WTC11 (cell line): Measurements from ENCODE around the gene BAG2. TPM values are rescaled to one million over a fixed set of nuclear protein-coding genes. Genes with fewer than 3 reads are reported as not detected.

Experiments used
- CDX4 ChIP-seq: fragments of 250-450 bp; sonication (Bioruptor Pico); IDR thresholded peaks from 2 replicates; pipeline ENCODE4 v1.9.0; 2021; ENCODE audit warnings: moderate library complexity, mild to moderate bottlenecking, inconsistent platforms, borderline replicate concordance
- ELF4 ChIP-seq: sonication (generic); formaldehyde crosslinking; IDR thresholded peaks from 2 replicates; pipeline ENCODE4 v1.8.1; 2022; ENCODE audit warnings: low read depth, mild to moderate bottlenecking, moderate library complexity, missing genetic modification reagents
- FOXP4 ChIP-seq: sonication (generic); formaldehyde crosslinking; IDR thresholded peaks from 2 replicates; pipeline ENCODE4 v1.8.0; 2022; ENCODE audit warnings: mild to moderate bottlenecking, missing genetic modification reagents
- HMGA2 ChIP-seq: fragments of 250-450 bp; sonication (Bioruptor Pico); IDR thresholded peaks from 2 replicates; pipeline ENCODE4 v1.4.0; 2021; ENCODE audit warnings: mild to moderate bottlenecking, moderate library complexity
- HMGXB4 ChIP-seq: sonication (generic); formaldehyde crosslinking; IDR thresholded peaks from 2 replicates; pipeline ENCODE4 v1.8.1; 2023; ENCODE audit warnings: mild to moderate bottlenecking, moderate library complexity, missing genetic modification reagents
- IRF1 ChIP-seq: sonication (generic); formaldehyde crosslinking; IDR thresholded peaks from 2 replicates; pipeline ENCODE4 v1.8.0; 2023; ENCODE audit warnings: missing genetic modification reagents
- MAX ChIP-seq: sonication (generic); formaldehyde crosslinking; IDR thresholded peaks from 2 replicates; pipeline ENCODE4 v1.8.0; 2022; ENCODE audit warnings: mild to moderate bottlenecking, missing genetic modification reagents
- NR1H2 ChIP-seq: sonication (generic); formaldehyde crosslinking; IDR thresholded peaks from 2 replicates; pipeline ENCODE4 v1.9.0; 2021; ENCODE audit warnings: mild to moderate bottlenecking, moderate library complexity, missing genetic modification reagents
- SMAD3 ChIP-seq: sonication (generic); formaldehyde crosslinking; IDR thresholded peaks from 2 replicates; pipeline ENCODE4 v1.8.0; 2022; ENCODE audit warnings: missing genetic modification reagents, mild to moderate bottlenecking, borderline replicate concordance
- SP1 ChIP-seq: sonication (generic); formaldehyde crosslinking; conservative IDR thresholded peaks from 2 replicates; pipeline ENCODE4 v1.8.1; 2022; ENCODE audit warnings: missing genetic modification reagents
- STAT6 ChIP-seq: sonication (generic); formaldehyde crosslinking; conservative IDR thresholded peaks from 2 replicates; pipeline ENCODE4 v1.8.1; 2023; ENCODE audit warnings: mild to moderate bottlenecking, low read depth, missing genetic modification reagents, moderate library complexity
- TP53 ChIP-seq: sonication (generic); formaldehyde crosslinking; IDR thresholded peaks from 2 replicates; pipeline ENCODE4 v1.8.1; 2023; ENCODE audit warnings: mild to moderate bottlenecking, missing genetic modification reagents
- ZBTB21 ChIP-seq: sonication (generic); formaldehyde crosslinking; IDR thresholded peaks from 2 replicates; pipeline ENCODE4 v1.8.1; 2023; ENCODE audit warnings: mild to moderate bottlenecking, missing genetic modification reagents, borderline replicate concordance
- ZNF232 ChIP-seq: sonication (generic); formaldehyde crosslinking; IDR thresholded peaks from 2 replicates; pipeline ENCODE4 v1.8.0; 2022; ENCODE audit warnings: mild to moderate bottlenecking, missing genetic modification reagents
- ZNF512 ChIP-seq: sonication (generic); formaldehyde crosslinking; IDR thresholded peaks from 2 replicates; pipeline ENCODE4 v1.8.1; 2022; ENCODE audit warnings: missing genetic modification reagents, borderline replicate concordance
- total RNA-seq: library from RNA; stranded (reverse); gene quantifications from 3 replicates; pipeline ENCODE4 v1.2.3, GENCODE V29; 2021

Gene BAG2
- total RNA-seq, 1 experiment from 2014 or later = 8.0 TPM

- TF ChIP-seq STAT6 = no peak
- TF ChIP-seq SP1 = peak; percentile 85
- peak; percentile 42; the same call in 1 of the 2 replicates for TF ChIP-seq ZNF232 (CRISPR knock-in tag)
- no peak for TF ChIP-seq IRF1 (CRISPR knock-in tag)
- TF ChIP-seq TP53 (CRISPR knock-in tag) = 0 out of 2 replicates have a peak, but pooled peaks have one; percentile 33
- TF ChIP-seq ZBTB21 (CRISPR knock-in tag) = peak; percentile 62; the same call in 1 of the 2 replicates
- no peak for TF ChIP-seq FOXP4 (CRISPR knock-in tag)
- TF ChIP-seq ZNF512 (CRISPR knock-in tag) = no peak
- peak; percentile 12 for TF ChIP-seq MAX (CRISPR knock-in tag)
- peak; percentile 91 for TF ChIP-seq HMGXB4
- no peak for TF ChIP-seq NR1H2 (CRISPR knock-in tag)
- no peak for TF ChIP-seq HMGA2
- no peak for TF ChIP-seq ELF4 (CRISPR knock-in tag)
- 0 out of 2 replicates have a peak, but pooled peaks have one; percentile 22 for TF ChIP-seq SMAD3 (CRISPR knock-in tag)
- no peak for TF ChIP-seq CDX4 (CRISPR knock-in tag)
- TF ChIP-seq, all 79 proteins: peak for 14
Measured at GRCh38 chr6:57221191-57221935, 49.2 kb downstream of the BAG2 start (continued).
